OCI-LY1 (cell line): ENCODE data around the gene PSD2.
A peak's percentile ranks its signal among the peaks of the same experiment; 100 is the strongest.

Experiments
- H2AFZ ChIP-seq: fragments of 200-600 bp; sonication (generic), shearing (Covaris generic); 2 replicates; pipeline ENCODE4 v1.6.0; 2014; ENCODE audit warnings: antibody characterized with exemption, mild to moderate bottlenecking, low read length
- H3F3A ChIP-seq: fragments of 200-600 bp; sonication (generic), shearing (Covaris generic); 2 replicates; pipeline ENCODE4 v1.6.0; 2014; ENCODE audit warnings: mild to moderate bottlenecking, antibody characterized with exemption, low read length, moderate library complexity; ENCODE audit not compliant: insufficient read depth
- H3K27ac ChIP-seq: fragments of 200-600 bp; sonication (generic); 2 replicates; pipeline ENCODE4 v1.5.1; 2014; ENCODE audit warnings: low read length, mixed run types, mild to moderate bottlenecking, low read depth; ENCODE audit not compliant: poor library complexity, severe bottlenecking
- H3K27me3 ChIP-seq: fragments of 200-600 bp; sonication (generic); 2 replicates; pipeline ENCODE4 v1.6.0; 2014; ENCODE audit warnings: antibody characterized with exemption, mild to moderate bottlenecking, low read length, moderate library complexity; ENCODE audit not compliant: insufficient read depth
- H3K36me3 ChIP-seq: fragments of 200-600 bp; sonication (generic); 2 replicates; pipeline ENCODE4 v1.6.1; 2014; ENCODE audit warnings: mild to moderate bottlenecking, antibody characterized with exemption, low read length, moderate library complexity, mixed read lengths; ENCODE audit not compliant: insufficient read depth
- H3K4me1 ChIP-seq: fragments of 200-600 bp; sonication (generic); 2 replicates; pipeline ENCODE4 v1.5.1; 2014; ENCODE audit warnings: mild to moderate bottlenecking, low read length, moderate library complexity; ENCODE audit not compliant: insufficient read depth, severe bottlenecking
- H3K4me2 ChIP-seq: fragments of 200-600 bp; sonication (generic), shearing (Covaris generic); 2 replicates; pipeline ENCODE4 v1.6.1; 2014; ENCODE audit warnings: low read length
- H3K4me3 ChIP-seq: fragments of 200-600 bp; sonication (generic); 2 replicates; pipeline ENCODE4 v1.5.1; 2014; ENCODE audit warnings: low read length, low read depth, mild to moderate bottlenecking, mixed read lengths; ENCODE audit not compliant: poor library complexity, severe bottlenecking
- H3K79me2 ChIP-seq: fragments of 200-600 bp; shearing (Covaris generic); 2 replicates; pipeline ENCODE4 v1.6.1; 2016; ENCODE audit warnings: mixed run types, low read length, mixed read lengths; ENCODE audit not compliant: insufficient read depth
- H3K9ac ChIP-seq: fragments of 200-600 bp; sonication (generic), shearing (Covaris generic); 2 replicates; pipeline ENCODE4 v1.6.1; 2014; ENCODE audit warnings: mild to moderate bottlenecking, low read length, mixed read lengths
- H3K9me2 ChIP-seq: fragments of 200-600 bp; sonication (generic), shearing (Covaris generic); 2 replicates; pipeline ENCODE4 v1.6.1; 2014; ENCODE audit warnings: low read depth, mild to moderate bottlenecking, low read length, mixed read lengths
- H3K9me3 ChIP-seq: fragments of 200-600 bp; shearing (Covaris generic); 2 replicates; pipeline ENCODE4 v1.6.1; 2014; ENCODE audit warnings: low read length, mixed read lengths
- H4K20me1 ChIP-seq: fragments of 200-600 bp; sonication (generic), shearing (Covaris generic); 2 replicates; pipeline ENCODE4 v1.6.0; 2016; ENCODE audit warnings: mild to moderate bottlenecking, low read length; ENCODE audit not compliant: insufficient read depth
- CTCF ChIP-seq: fragments of 200-600 bp; sonication (generic), shearing (Covaris generic); IDR thresholded peaks from 2 replicates; pipeline ENCODE4 v1.5.1; 2017; ENCODE audit warnings: mild to moderate bottlenecking, antibody characterized with exemption, low read length, moderate library complexity, mixed read lengths
- EZH2 ChIP-seq: fragments of 200-600 bp; sonication (generic), shearing (Covaris generic); IDR thresholded peaks from 2 replicates; pipeline ENCODE4 v1.8.0; 2017; ENCODE audit warnings: borderline replicate concordance, mixed run types, mild to moderate bottlenecking, antibody characterized with exemption, low read length, moderate library complexity, mixed read lengths

PSD2 gene

GRCh38 chr5:139795074-139796001 lies at the start of gene PSD2:
PSD2 (plus strand) TSS chr5:139795808; CDS start chr5:139809441, 13,633 bp downstream.
- Histone ChIP-seq H3K9me3 (no peaks in the 10 kb centered on the region), H4K20me1 (no peaks in the 10 kb centered on the region), H3K4me2 (no peak within 1 kb of the TSS), H3K27ac (no peak within 1 kb of the TSS), H3K27me3 (no peaks in the 10 kb centered on the region; the same call in 1 of the 2 replicates), H3K4me1 (no peaks in the 10 kb centered on the region), H2AFZ (no peak within 1 kb of the TSS), H3F3A (no peaks in the 10 kb centered on the region), H3K9ac (no peak within 1 kb of the TSS), H3K4me3 (no peak within 1 kb of the TSS), H3K79me2 (no peaks in the 10 kb centered on the region), H3K9me2 (no peaks in the 10 kb centered on the region), H3K36me3 (no peaks in the 10 kb centered on the region)
- TF ChIP-seq EZH2, result no peak

- H3K4me1 ChIP-seq, result peaks cover 54% of the 10 kb centered on the region
- no peak overlapping the region for H2AFZ ChIP-seq
- H3K4me2 ChIP-seq, result peak overlapping the region; percentile 80
- H3K9ac ChIP-seq, result peak overlapping the region; percentile 67
- no peaks in the 10 kb centered on the region for H3F3A ChIP-seq
- H3K9me3 ChIP-seq, result no peaks in the 10 kb centered on the region
- TF ChIP-seq CTCF, result no peak
- TF ChIP-seq EZH2, result no peak
- H3K4me3 ChIP-seq, result peak overlapping the region; percentile 54
- no peaks in the 10 kb centered on the region for H3K27me3 ChIP-seq
- H3K36me3 ChIP-seq, result no peaks in the 10 kb centered on the region
- peak overlapping the region; percentile 85 for H3K27ac ChIP-seq
- H3K9me2 ChIP-seq, result no peaks in the 10 kb centered on the region
- no peaks in the 10 kb centered on the region for H4K20me1 ChIP-seq
- H3K79me2 ChIP-seq, result no peaks in the 10 kb centered on the region
These were observed 48.7 kb upstream of the PSD2 start for GRCh38 chr5:139746691-139747582.

GRCh38 chr5:139747583-139748504 lies 47.8 kb upstream of the PSD2 start:
- Histone ChIP-seq H3K4me2 (peak overlapping the region; percentile 80), H3K9me2 (no peaks in the 10 kb centered on the region), H3K4me3 (peak overlapping the region; percentile 54), H3K79me2 (no peaks in the 10 kb centered on the region), H3K27ac (peak overlapping the region; percentile 85), H3K9me3 (no peaks in the 10 kb centered on the region), H3K27me3 (no peaks in the 10 kb centered on the region), H3K36me3 (no peaks in the 10 kb centered on the region), H4K20me1 (no peaks in the 10 kb centered on the region), H3K9ac (peak overlapping the region; percentile 15; the same call in 1 of the 2 replicates), H3K4me1 (peaks cover 62% of the 10 kb centered on the region), H2AFZ (no peak overlapping the region), H3F3A (no peaks in the 10 kb centered on the region)
- TF ChIP-seq EZH2, result no peak
- TF ChIP-seq CTCF, result no peak
